ENCODE data around the gene SCFD2. TPM values are rescaled to one million over a fixed set of nuclear protein-coding genes. Genes with fewer than 3 reads are reported as not detected.

Gene SCFD2
- total RNA-seq, 1 experiment from 2014 or later, result 7.4 TPM

- in situ Hi-C loops (cut with HindIII; ENCODE audit: low pct_unique_long_range_greater_than_20kb, low sequenced_read_pairs), result no loop called here
- no TSS peak for BruUV-seq (replicated peaks)
These were observed 542.2 kb downstream of the SCFD2 start for GRCh38 chr4:52823702-52824092.

More at GRCh38 chr4:52823702-52824092, 542.2 kb downstream of the SCFD2 start:
- ChIA-PET CTCF (no interaction called here), POLR2A (no interaction called here)
- no peak overlapping the region for H3K27ac ChIP-seq (ENCODE audit: low read length)
- TF ChIP-seq POLR2AphosphoS5 (IDR thresholded peaks at IDR 0.05; ENCODE audit: low read depth, low read length) (no peak), REST (IDR thresholded peaks at IDR 0.05; ENCODE audit: insufficient read depth in 1 of 2, low read depth in 2 of 2, low read length in 1 of 2) (no peak), TCF7L2 (IDR thresholded peaks at IDR 0.05; ENCODE audit: low read depth, low read length) (no peak), SIN3A (IDR thresholded peaks at IDR 0.05; ENCODE audit: borderline replicate concordance, insufficient read depth, low read depth, low read length) (no peak), CTCF (IDR thresholded peaks at IDR 0.05) (no peak)
- no peaks in the 10 kb centered on the region for H3K9me3 ChIP-seq (ENCODE audit: control insufficient read depth, insufficient read depth, low read depth, low read length)
- intact Hi-C loops (cut with micrococcal nuclease; ENCODE audit: unreplicated experiment), result no loop called here
- no peaks in the 10 kb centered on the region for H3K36me3 ChIP-seq (ENCODE audit: control insufficient read depth, insufficient read depth, low read length)
- no peaks in the 10 kb centered on the region for H3K27me3 ChIP-seq (ENCODE audit: control insufficient read depth, insufficient read depth, low read length)
- no peak overlapping the region for H3K4me3 ChIP-seq (ENCODE audit: low read depth in 2 of 2, low read length in 2 of 2)
- no peaks in the 10 kb centered on the region for H3K4me1 ChIP-seq (ENCODE audit: control insufficient read depth, insufficient read depth, low read length)
- DNase-seq (ENCODE audit: low read depth, low spot score) (no peak), ATAC-seq (no peak)

Other genes with a start within 250 kb of the SCFD2 start
- 35.5 TPM for gene FIP1L1, start 11.6 kb upstream of the SCFD2 start, total RNA-seq (2021; ENCODE audit: unreplicated experiment)
- gene LNX1, start 225.4 kb upstream of the SCFD2 start, total RNA-seq (2021; ENCODE audit: unreplicated experiment), result 0.18 TPM